ENCODE data around the gene PRDM16.

DNA sequence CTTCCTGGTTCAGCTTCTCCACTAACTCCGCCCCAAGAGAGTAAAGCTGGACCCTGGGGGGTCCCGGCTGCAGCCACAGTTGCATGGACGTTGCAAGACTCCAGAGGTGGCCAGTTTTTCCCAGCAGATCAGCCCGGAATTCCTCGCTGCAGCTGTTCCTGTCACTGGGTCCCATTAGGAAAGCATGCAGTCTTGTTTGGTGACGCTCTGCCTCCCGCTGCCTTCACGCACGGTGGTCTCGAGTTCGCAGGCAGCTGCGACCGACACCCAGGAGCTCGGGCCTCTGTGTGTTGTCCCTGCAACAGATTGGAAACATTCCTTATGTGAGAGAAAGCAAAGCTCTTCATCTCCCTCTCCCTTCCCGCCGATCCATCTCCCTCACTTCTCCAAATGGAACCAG is 162.8 kb downstream of the PRDM16 start:
- TF ChIP-seq, protein P1, sequence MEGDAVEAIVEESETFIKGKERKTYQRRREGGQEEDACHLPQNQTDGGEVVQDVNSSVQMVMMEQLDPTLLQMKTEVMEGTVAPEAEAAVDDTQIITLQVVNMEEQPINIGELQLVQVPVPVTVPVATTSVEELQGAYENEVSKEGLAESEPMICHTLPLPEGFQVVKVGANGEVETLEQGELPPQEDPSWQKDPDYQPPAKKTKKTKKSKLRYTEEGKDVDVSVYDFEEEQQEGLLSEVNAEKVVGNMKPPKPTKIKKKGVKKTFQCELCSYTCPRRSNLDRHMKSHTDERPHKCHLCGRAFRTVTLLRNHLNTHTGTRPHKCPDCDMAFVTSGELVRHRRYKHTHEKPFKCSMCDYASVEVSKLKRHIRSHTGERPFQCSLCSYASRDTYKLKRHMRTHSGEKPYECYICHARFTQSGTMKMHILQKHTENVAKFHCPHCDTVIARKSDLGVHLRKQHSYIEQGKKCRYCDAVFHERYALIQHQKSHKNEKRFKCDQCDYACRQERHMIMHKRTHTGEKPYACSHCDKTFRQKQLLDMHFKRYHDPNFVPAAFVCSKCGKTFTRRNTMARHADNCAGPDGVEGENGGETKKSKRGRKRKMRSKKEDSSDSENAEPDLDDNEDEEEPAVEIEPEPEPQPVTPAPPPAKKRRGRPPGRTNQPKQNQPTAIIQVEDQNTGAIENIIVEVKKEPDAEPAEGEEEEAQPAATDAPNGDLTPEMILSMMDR (IDR thresholded peaks at IDR 0.05), result no peak
- TF ChIP-seq POLR2A (IDR thresholded peaks at IDR 0.05), result no peak
